A549 (cell line): ENCODE data around the gene NRK. TPM values are rescaled to one million over a fixed set of nuclear protein-coding genes. Genes with fewer than 3 reads are reported as not detected.
"Not testable (repeated sequence)": the region's sequence is repeated elsewhere in the genome, so short reads cannot be mapped to it uniquely, and the experiment has no call there.

Experiments
- ATAC-seq, 2 experiments: fragments of 200-7000 bp in 1 of 2; fragments of >200 bp in 1 of 2; cut with Nextera tagmentation in 1 of 2; cut with Tn5 transposase in 1 of 2; 3 replicates each; pipeline versions ENCODE4 v1.8.0 to v1.9.1; 2018 to 2020; ENCODE audit warnings: mild to moderate bottlenecking in 1 of 2, moderate library complexity in 1 of 2
- CTCF ChIA-PET: fragments of 300-600 bp; sonication (Branson Sonifier 250); formaldehyde crosslinking; extraction: SDS; loops from one replicate; lab custom pipeline; 2021; ENCODE audit warnings: antibody characterized with exemption, inconsistent platforms; lab: Yijun Ruan, JAX
- POLR2A ChIA-PET: fragments of 350-600 bp; formaldehyde crosslinking; extraction: SDS; loops from one replicate; lab custom pipeline; 2021; ENCODE audit warnings: antibody characterized with exemption, inconsistent platforms; lab: Yijun Ruan, JAX
- DNase-seq, 2 experiments: peaks; one replicate each; pipeline versions ENCODE4 v3.0.0 to v3.0.0-alpha.2; 2011 to 2016; ENCODE audit warnings: low read depth in 1 of 2, low spot score in 1 of 2
- FAIRE-seq: peaks from 2 replicates; lab custom pipeline; 2011; peaks lifted over from hg19 to GRCh38; lab: Jason Lieb, UNC
- H3K27ac ChIP-seq, 2 experiments: fragments of >200 bp; sonication (Bioruptor Twin); formaldehyde crosslinking; 3 replicates each; pipeline ENCODE4 v1.5.1; 2016 to 2017
- H3K4me1 ChIP-seq: fragments of >200 bp; sonication (Bioruptor Twin); formaldehyde crosslinking; 3 replicates; pipeline ENCODE4 v1.6.1; 2016
- H3K4me2 ChIP-seq: fragments of >200 bp; sonication (Bioruptor Twin); formaldehyde crosslinking; 3 replicates; pipeline ENCODE4 v1.6.1; 2016
- H3K4me3 ChIP-seq: fragments of >200 bp; sonication (Bioruptor Twin); formaldehyde crosslinking; 3 replicates; pipeline ENCODE4 v1.5.1; 2016
- H3K9me3 ChIP-seq: fragments of >200 bp; sonication (Bioruptor Twin); formaldehyde crosslinking; 3 replicates; pipeline ENCODE4 v1.6.1; 2016
- BHLHE40 ChIP-seq: IDR thresholded peaks from 2 replicates; pipeline ENCODE4 v1.6.1; 2012; ENCODE audit warnings: low read depth, low read length, inconsistent platforms
- CHD4 ChIP-seq: fragments of 200-600 bp; sonication (generic); IDR thresholded peaks from 2 replicates; pipeline ENCODE4 v1.6.1; 2016; ENCODE audit warnings: antibody characterized with exemption, mild to moderate bottlenecking, borderline replicate concordance
- CTCF ChIP-seq: fragments of >200 bp; sonication (Bioruptor Twin); formaldehyde crosslinking; IDR thresholded peaks from 3 replicates; pipeline ENCODE4 v1.5.1; 2016
- EHMT2 ChIP-seq: fragments of 200-600 bp; sonication (generic); IDR thresholded peaks from 2 replicates; pipeline ENCODE4 v1.6.1; 2016; ENCODE audit warnings: antibody characterized with exemption, low read depth, mild to moderate bottlenecking, moderate library complexity
- ELK1 ChIP-seq: fragments of 150-350 bp; IDR thresholded peaks from 2 replicates; pipeline ENCODE4 v1.6.1; 2014; ENCODE audit warnings: low read depth, mild to moderate bottlenecking, low read length
- FOSB ChIP-seq: fragments of 250-450 bp; sonication (Bioruptor Pico); IDR thresholded peaks from 2 replicates; pipeline ENCODE4 v1.5.0; 2020; ENCODE audit warnings: mild to moderate bottlenecking, moderate library complexity
- FOXS1 ChIP-seq: fragments of 250-450 bp; sonication (Bioruptor Pico); IDR thresholded peaks from 2 replicates; pipeline ENCODE4 v1.5.0; 2020; ENCODE audit warnings: mild to moderate bottlenecking, moderate library complexity
- HES2 ChIP-seq: fragments of >200 bp; sonication (Bioruptor Twin); formaldehyde crosslinking; IDR thresholded peaks from 2 replicates; pipeline ENCODE4 v1.6.1; 2016
- HEYL ChIP-seq: fragments of 250-450 bp; sonication (Bioruptor Pico); IDR thresholded peaks from 2 replicates; pipeline ENCODE4 v1.8.0; 2021; ENCODE audit warnings: mild to moderate bottlenecking, moderate library complexity
- JUNB ChIP-seq: fragments of >200 bp; sonication (Bioruptor Twin); formaldehyde crosslinking; IDR thresholded peaks from 2 replicates; pipeline ENCODE4 v1.6.1; 2016
- NPAS2 ChIP-seq: fragments of 250-450 bp; sonication (Bioruptor Pico); IDR thresholded peaks from 2 replicates; pipeline ENCODE4 v1.8.0; 2022; ENCODE audit warnings: mild to moderate bottlenecking, moderate library complexity, borderline replicate concordance
- PHF8 ChIP-seq: fragments of 200-600 bp; sonication (generic); IDR thresholded peaks from 2 replicates; pipeline ENCODE4 v1.6.1; 2016; ENCODE audit warnings: low read depth, mild to moderate bottlenecking, antibody characterized with exemption, moderate library complexity, borderline replicate concordance
- POLR2A ChIP-seq: IDR thresholded peaks from 2 replicates; pipeline ENCODE4 v1.6.1; 2012; ENCODE audit warnings: mild to moderate bottlenecking, low read length
- POLR2AphosphoS2 ChIP-seq: conservative IDR thresholded peaks from 2 replicates; pipeline ENCODE4 v1.6.1; 2012; ENCODE audit warnings: low read length, improper control_type of control experiment, inconsistent platforms
- RARB ChIP-seq: fragments of 250-450 bp; sonication (Bioruptor Pico); IDR thresholded peaks from 2 replicates; pipeline ENCODE4 v1.8.0; 2021; ENCODE audit warnings: mild to moderate bottlenecking, moderate library complexity
- REST ChIP-seq: fragments of 200-600 bp; sonication (generic); IDR thresholded peaks from 2 replicates; pipeline ENCODE4 v1.6.1; 2016; ENCODE audit warnings: antibody characterized with exemption, mild to moderate bottlenecking, moderate library complexity
- RNF2 ChIP-seq: fragments of 200-600 bp; sonication (generic); IDR thresholded peaks from 2 replicates; pipeline ENCODE4 v1.6.1; 2016; ENCODE audit warnings: low read depth, mild to moderate bottlenecking, antibody characterized with exemption, moderate library complexity, borderline replicate concordance
- ZC3H11A ChIP-seq: fragments of 450-650 bp; IDR thresholded peaks from 2 replicates; pipeline ENCODE4 v1.6.1; 2014; ENCODE audit warnings: antibody characterized with exemption, mild to moderate bottlenecking
- WGBS: methylation state at CpG from one replicate; pipeline ENCODE4 v1.1.6; 2017; ENCODE audit errors: missing lambda C conversion rate; 5-methylcytosine and 5-hydroxymethylcytosine counted together
- polyA plus RNA-seq, 4 experiments: library from polyadenylated mRNA; depleted of rRNA in 3 of 4; stranded (reverse); fragments of >200 nt; fragmentation: RNase III in 1 of 4; extraction: RNeasy Plus Mini Kit Qiagen cat#74134 plus additional on column Dnase treatment in 1 of 4; gene quantifications; 2 replicates in 3 of 4; 3 replicates in 1 of 4; pipeline ENCODE4 v1.2.3, GENCODE V29; 2011 to 2017

NRK gene
- polyA plus RNA-seq, 2 of the 4 experiments (the other 2 are of a cell fraction): not detected

- FAIRE-seq (no peak), ATAC-seq (no peak), DNase-seq (no peak)
- Histone ChIP-seq H3K4me2 (no peak overlapping the region), H3K9me3 (no peaks in the 10 kb centered on the region), H3K4me1 (no peaks in the 10 kb centered on the region), H3K4me3 (no peak overlapping the region), H3K27ac (no peak overlapping the region)
- ChIA-PET CTCF (no interaction called here), POLR2A (no interaction called here)
- WGBS: 0% methylated on average over 1 of the region's 1 CpG
- TF ChIP-seq ELK1: no peak
- TF ChIP-seq CHD4: no peak
- TF ChIP-seq NPAS2 (CRISPR knock-in tag): no peak
- no peak for TF ChIP-seq POLR2AphosphoS2
- TF ChIP-seq ZC3H11A: no peak
- TF ChIP-seq HEYL (CRISPR knock-in tag): no peak
- no peak for TF ChIP-seq HES2
- no peak for TF ChIP-seq FOXS1 (CRISPR knock-in tag)
These were observed 177.0 kb downstream of the NRK start for GRCh38 chrX:105999294-105999693.

- no peak overlapping the region for H3K4me2 ChIP-seq
- no peaks in the 10 kb centered on the region for H3K9me3 ChIP-seq
- no peak overlapping the region for H3K4me3 ChIP-seq
- H3K4me1 ChIP-seq: no peaks in the 10 kb centered on the region
- CTCF ChIA-PET: no interaction called here
- DNase-seq: no peak
- POLR2A ChIA-PET: no interaction called here
- TF ChIP-seq FOXS1 (CRISPR knock-in tag): no peak
- TF ChIP-seq ELK1: no peak
- TF ChIP-seq CTCF: no peak
- TF ChIP-seq JUNB: no peak
- TF ChIP-seq FOSB (CRISPR knock-in tag): no peak
- no peak for TF ChIP-seq BHLHE40
- TF ChIP-seq RARB: no peak
- no peak for TF ChIP-seq POLR2A
- no peak for TF ChIP-seq EHMT2
- no peak for TF ChIP-seq REST
- TF ChIP-seq PHF8: no peak
- TF ChIP-seq RNF2: no peak
- TF ChIP-seq, all 56 proteins: peak for 0
- ATAC-seq: no peak
- no peak overlapping the region for H3K27ac ChIP-seq
- no peak for FAIRE-seq
These were observed 177.9 kb downstream of the NRK start for GRCh38 chrX:106000203-106000602.

GRCh38 chrX:106000609-106001008, 178.3 kb downstream of the NRK start:
- H3K4me1 ChIP-seq, H3K27ac ChIP-seq, H3K4me2 ChIP-seq, DNase-seq, ATAC-seq, CTCF ChIA-PET, FAIRE-seq, POLR2A ChIA-PET, H3K9me3 ChIP-seq, H3K4me3 ChIP-seq: not testable (repeated sequence)
- 88% methylated on average over 1 of the region's 5 CpGs for WGBS
